Measurements from ENCODE around the gene GTF2A2.

GTF2A2 gene

DNA sequence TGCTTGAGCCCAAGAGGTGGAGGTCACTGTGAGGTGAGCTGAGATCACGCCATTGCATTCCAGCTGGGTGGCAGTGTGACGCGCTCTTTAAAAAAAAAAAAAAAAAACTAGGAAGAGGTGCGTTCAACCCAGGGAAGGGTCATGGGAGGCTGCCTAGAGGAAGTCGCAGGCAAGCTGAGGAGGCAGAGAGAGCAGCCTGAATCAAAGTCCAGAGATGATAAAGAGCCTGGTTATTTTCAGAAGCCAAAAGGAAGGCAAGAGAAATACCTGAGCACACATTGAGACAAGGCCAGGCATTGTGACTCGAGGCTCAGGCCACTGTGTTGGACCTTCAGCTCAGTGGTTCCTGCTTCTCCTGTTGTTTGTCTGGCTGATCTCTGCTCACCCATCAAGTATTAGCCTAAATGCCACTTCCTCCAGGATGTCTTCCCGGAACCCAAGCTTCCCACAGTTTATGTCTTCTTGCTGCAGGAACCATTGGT is 61.8 kb downstream of the GTF2A2 start:
- Histone ChIP-seq H3K4me3 (ENCODE audit: low read length) (no peak overlapping the region), H3F3A (ENCODE audit: control insufficient read depth, insufficient read depth) (no peaks in the 10 kb centered on the region), H3K79me2 (ENCODE audit: control insufficient read depth, low read length) (no peaks in the 10 kb centered on the region), H3K27me3 (ENCODE audit: control insufficient read depth, low read length) (0 out of 2 replicates have a peak, but pooled peaks cover 2% of the 10 kb centered on the region), H4K20me1 (ENCODE audit: control insufficient read depth, insufficient read depth, low read depth, low read length) (no peaks in the 10 kb centered on the region), H3K9me2 (replicated peaks; ENCODE audit: control insufficient read depth, low read length) (no peaks in the 10 kb centered on the region), H3K4me1 (ENCODE audit: control insufficient read depth, low read length) (no peaks in the 10 kb centered on the region), H3K36me3 (ENCODE audit: control insufficient read depth, low read length) (no peaks in the 10 kb centered on the region), H3K27ac (ENCODE audit: low read depth, low read length) (no peak overlapping the region), H3K4me2 (ENCODE audit: low read length) (no peak overlapping the region), H3K9me3 (ENCODE audit: control insufficient read depth, insufficient read depth, low read length) (no peaks in the 10 kb centered on the region)
- TF ChIP-seq CTCF (IDR thresholded peaks at IDR 0.05; ENCODE audit: low read depth, low read length, poor library complexity, severe bottlenecking): no peak
- TF ChIP-seq EZH2phosphoT487 (IDR thresholded peaks at IDR 0.05; ENCODE audit: borderline replicate concordance, low read length): no peak

DNA sequence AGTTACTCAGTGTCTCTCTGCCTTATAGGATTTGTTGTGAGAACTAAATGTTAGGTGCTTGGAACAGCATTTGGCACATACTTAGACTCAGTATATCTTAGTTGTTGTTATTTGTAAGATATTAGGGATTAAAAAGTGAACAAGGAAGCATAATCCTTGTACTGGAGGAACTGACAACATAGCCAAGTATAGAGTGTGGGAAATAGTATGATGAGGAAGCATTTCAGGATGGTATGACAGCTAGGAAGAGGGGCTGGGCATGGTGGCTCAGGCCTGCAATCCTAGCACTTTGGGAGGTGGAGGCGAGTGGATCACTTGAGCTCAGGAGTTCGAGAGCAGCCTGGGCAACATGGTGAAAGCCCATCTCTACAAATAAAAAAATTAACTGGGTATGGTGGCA is 62.3 kb downstream of the GTF2A2 start:
- Histone ChIP-seq H3K36me3 (ENCODE audit: control insufficient read depth, low read length) (no peaks in the 10 kb centered on the region), H3K4me2 (ENCODE audit: low read length) (no peak overlapping the region), H3K79me2 (ENCODE audit: control insufficient read depth, low read length) (no peaks in the 10 kb centered on the region), H3F3A (ENCODE audit: control insufficient read depth, insufficient read depth) (no peaks in the 10 kb centered on the region), H3K4me1 (ENCODE audit: control insufficient read depth, low read length) (no peaks in the 10 kb centered on the region), H3K9me3 (ENCODE audit: control insufficient read depth, insufficient read depth, low read length) (no peaks in the 10 kb centered on the region), H4K20me1 (ENCODE audit: control insufficient read depth, insufficient read depth, low read depth, low read length) (no peaks in the 10 kb centered on the region), H3K27ac (ENCODE audit: low read depth, low read length) (no peak overlapping the region), H3K27me3 (ENCODE audit: control insufficient read depth, low read length) (0 out of 2 replicates have a peak, but pooled peaks cover 2% of the 10 kb centered on the region), H3K4me3 (ENCODE audit: low read length) (no peak overlapping the region), H3K9me2 (replicated peaks; ENCODE audit: control insufficient read depth, low read length) (no peaks in the 10 kb centered on the region)
- TF ChIP-seq CTCF (IDR thresholded peaks at IDR 0.05; ENCODE audit: low read depth, low read length, poor library complexity, severe bottlenecking): no peak
- no peak for TF ChIP-seq EZH2phosphoT487 (IDR thresholded peaks at IDR 0.05; ENCODE audit: borderline replicate concordance, low read length)

GRCh38 chr15:59594493-59594942 is 62.8 kb downstream of the GTF2A2 start:
- H3K9me3 ChIP-seq (ENCODE audit: control insufficient read depth, insufficient read depth, low read length): no peaks in the 10 kb centered on the region
- H3K4me1 ChIP-seq (ENCODE audit: control insufficient read depth, low read length): no peaks in the 10 kb centered on the region
- no peaks in the 10 kb centered on the region for H3K79me2 ChIP-seq (ENCODE audit: control insufficient read depth, low read length)
- H3K4me2 ChIP-seq (ENCODE audit: low read length): no peak overlapping the region
- no peaks in the 10 kb centered on the region for H4K20me1 ChIP-seq (ENCODE audit: control insufficient read depth, insufficient read depth, low read depth, low read length)
- no peak overlapping the region for H3K4me3 ChIP-seq (ENCODE audit: low read length)
- no peaks in the 10 kb centered on the region for H3F3A ChIP-seq (ENCODE audit: control insufficient read depth, insufficient read depth)
- no peak overlapping the region for H3K27ac ChIP-seq (ENCODE audit: low read depth, low read length)
- 0 out of 2 replicates have a peak, but pooled peaks cover 2% of the 10 kb centered on the region for H3K27me3 ChIP-seq (ENCODE audit: control insufficient read depth, low read length)
- H3K36me3 ChIP-seq (ENCODE audit: control insufficient read depth, low read length): no peaks in the 10 kb centered on the region
- TF ChIP-seq CTCF (IDR thresholded peaks at IDR 0.05; ENCODE audit: low read depth, low read length, poor library complexity, severe bottlenecking): no peak
- no peak for TF ChIP-seq EZH2phosphoT487 (IDR thresholded peaks at IDR 0.05; ENCODE audit: borderline replicate concordance, low read length)
- no peaks in the 10 kb centered on the region for H3K9me2 ChIP-seq (replicated peaks; ENCODE audit: control insufficient read depth, low read length)
